GM19035 (cell line): ENCODE measurements around the gene C11orf58.

Source experiments
- ATAC-seq: cut with Tn5 transposase; IDR thresholded peaks from one replicate; pipeline ENCODE4 v1.9.1; 2021; ENCODE audit not compliant: unreplicated experiment

The C11orf58 gene

DNA sequence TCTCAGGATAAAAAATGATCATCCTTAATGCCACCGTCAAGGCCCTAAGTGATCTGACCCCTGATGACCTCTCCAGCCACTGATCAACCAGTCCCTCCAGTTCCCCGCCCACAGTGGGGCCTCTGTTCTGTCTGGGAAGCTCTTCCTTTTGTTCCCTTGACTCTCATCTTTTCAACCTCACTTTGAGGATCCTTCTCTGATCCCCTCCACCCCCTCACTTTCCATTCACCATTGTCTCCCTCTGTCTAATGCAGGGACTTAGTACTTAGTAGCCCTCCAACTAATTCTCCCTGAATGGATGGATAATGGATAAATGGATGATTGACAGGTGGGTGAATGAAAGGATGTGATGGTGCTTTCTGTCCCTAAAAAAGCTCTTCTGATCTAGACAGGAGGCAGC is 45.6 kb downstream of the C11orf58 start:
- no peak for ATAC-seq

DNA sequence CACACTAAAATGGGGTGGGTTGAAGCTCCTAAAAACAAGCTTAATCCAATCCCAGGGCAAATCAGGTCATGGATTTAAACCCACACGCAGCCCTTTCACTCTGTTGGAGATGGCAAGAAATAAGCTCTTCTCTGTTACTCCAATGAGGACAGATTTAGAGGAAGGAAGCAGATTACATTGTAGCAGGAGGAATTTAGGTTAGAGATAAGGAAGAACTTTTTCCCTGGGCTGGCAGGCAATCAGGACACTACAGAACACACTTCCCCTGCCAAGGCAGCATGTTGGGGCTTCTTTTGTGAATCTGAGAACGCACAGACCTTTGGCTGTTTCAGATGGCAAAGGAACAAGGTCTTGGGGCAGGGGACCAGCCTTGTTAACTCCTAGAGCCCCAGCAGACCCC is 46.2 kb downstream of the C11orf58 start:
- no peak for ATAC-seq

DNA sequence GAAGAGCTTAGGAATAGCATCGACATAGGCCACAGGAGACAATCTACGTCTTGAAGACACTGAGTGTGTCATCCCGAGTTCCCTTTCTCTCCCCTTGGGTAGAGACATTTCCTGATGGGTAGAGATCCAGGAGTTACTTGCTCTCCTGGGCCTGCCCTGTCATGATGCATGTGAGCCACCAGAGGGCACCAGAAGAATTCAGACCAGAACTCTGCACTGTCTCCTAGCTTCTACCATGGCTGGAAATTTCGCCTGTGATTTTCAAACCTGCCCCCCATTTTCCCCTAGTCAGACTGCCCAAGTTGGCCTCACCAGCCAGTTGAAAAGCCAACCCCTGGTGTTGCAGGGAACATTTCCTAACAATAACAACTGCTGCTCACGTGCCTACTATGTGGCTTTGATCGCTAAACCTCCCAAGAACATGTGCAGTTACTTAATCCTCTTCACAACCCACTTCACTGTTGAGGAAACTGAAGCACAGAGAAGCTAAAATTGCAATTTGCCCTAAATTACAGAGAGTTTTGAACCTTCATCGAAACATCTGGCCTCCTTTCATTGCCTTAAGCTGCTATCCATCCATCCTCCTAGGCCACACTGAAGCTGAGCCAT is 47.2 kb downstream of the C11orf58 start:
- ATAC-seq: peak; percentile 79

DNA sequence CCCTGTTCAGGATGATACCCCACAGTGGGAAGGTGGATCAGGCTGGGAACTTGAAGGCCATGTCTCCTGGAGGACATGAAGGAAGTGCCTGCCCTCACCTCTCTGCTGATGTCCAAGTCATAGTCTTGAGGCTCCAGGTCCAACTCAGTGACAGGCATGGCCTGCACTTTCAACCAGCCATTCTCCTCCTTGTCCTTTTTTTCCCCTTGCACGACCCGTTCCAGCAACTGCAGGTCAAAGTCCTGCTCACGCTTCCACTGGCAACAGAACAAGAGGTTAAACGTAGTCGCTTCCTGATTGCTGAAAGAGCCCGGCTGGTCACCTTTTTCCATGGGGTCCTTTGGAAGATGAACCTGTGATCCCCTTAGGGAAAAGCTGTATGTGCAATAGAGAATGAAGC is 47.7 kb downstream of the C11orf58 start:
- no peak for ATAC-seq

GRCh38 chr11:16787035-16787742 is 48.7 kb downstream of the C11orf58 start:
- no peak for ATAC-seq

GRCh38 chr11:16788141-16789062 is 50.0 kb downstream of the C11orf58 start:
- ATAC-seq: peak; percentile 71

GRCh38 chr11:16789063-16789420 is 50.6 kb downstream of the C11orf58 start:
- no peak for ATAC-seq

DNA sequence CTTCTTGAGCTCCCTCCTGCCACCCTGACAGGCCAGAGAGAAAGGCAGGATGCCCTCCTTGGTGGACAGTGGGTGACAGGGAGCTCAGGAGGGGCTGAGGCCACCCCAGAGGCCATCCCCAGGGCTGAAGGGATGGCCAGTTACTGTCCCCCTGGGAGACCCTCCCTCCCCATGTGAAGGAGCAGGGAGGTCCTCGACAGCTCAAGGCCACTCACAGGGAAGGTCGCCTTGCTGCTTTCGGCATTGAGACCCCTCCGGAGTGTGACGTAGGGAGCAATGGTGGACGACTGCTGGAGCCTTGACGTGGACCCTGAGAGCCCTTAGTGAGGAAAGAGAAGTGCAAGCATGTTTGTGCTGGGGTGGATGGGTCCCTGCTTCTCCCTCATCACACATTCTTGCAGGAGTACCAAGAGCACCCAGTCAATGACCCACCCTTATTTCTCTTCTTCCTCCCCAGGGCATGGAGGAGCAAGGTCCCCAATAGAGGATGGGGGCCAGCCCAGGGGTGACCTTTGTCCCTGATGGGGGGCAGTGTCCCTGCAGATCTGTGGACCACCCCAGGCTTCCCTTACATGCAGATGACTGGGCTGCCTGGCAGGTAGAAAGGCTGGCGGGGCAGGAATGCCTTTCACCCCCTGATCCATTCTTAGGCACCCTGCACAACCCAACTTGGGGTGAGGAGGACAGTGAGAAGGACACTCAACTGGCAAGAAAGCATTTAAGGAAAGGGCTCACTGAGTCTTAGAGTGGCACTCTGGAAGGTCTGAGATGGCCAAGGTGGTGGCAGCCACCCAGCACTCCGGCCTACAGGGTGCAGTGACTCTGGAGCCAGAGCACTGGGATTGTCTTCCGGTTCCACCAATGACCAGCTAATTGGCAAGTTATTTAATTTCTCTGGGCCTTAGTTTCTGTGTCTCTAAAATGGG is 51.4 kb downstream of the C11orf58 start:
- ATAC-seq: no peak

DNA sequence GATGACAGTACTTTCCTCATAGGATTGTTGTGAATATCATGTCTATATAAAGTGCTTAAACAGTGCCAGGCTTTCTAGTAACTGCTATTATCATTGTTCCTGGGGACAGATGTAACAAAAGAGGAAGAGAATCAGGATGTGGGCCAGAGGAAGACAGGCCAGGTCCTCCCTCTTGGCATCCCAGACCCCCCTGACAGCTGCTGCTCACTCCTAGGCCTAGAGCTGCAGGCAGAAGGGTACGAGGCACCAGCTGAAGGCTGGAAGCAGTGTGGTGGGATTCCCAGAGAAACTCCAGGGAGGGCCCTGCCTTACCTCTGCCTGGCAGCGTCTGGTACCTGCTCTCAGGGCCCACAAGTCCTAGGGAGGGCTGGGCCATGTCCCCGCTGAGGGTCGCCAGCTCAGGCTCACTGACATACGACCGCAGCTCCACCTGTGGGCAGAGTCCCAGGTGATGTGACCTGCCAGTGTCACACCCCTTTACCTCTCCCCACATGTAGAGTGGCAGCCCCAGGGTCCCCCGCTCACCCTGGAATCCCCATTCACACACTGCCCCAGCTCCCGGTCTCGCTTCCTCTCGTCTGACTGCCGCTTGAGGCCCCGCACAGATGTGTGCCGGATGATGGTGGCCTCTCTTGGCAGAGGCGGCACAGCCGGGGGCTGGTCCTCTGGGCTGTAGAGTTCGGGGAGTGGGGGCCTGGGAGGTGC is 52.2 kb downstream of the C11orf58 start:
- ATAC-seq: no peak

DNA sequence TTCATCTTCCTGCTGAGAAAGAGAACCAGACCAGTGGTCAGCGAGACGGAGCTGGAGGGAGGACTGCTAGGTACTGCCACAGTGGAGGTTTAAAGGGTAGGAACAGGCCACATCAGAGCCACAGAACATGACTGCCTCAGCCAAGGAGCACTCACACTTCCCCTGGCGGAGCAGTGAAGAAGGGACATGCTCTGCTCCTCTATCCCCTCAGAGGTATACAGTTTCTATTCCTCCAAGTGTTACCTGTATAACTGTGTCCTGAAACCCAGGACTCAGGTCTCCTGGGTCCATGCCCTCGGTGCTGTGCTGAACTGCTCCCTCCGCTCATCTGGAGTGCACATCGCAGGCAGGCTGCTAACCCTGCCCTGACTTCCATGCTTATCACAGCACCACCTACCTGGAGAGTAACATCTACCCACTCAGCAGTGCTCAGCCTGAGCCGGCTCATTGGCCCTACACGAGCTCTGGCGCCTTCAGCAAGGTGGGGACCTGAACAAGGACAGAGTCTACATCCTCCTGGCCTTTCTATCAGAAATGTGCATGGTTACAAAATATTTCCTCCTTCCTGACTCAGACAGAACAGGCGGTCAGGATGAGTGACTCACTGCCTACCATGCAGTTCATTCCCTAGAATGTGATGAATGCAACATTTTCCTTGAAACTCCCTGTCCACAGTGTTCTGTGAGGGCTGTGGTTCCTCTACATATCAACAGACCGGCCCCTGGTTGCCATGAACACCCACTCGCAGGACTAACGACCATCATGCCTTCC is 52.9 kb downstream of the C11orf58 start:
- no peak for ATAC-seq

DNA sequence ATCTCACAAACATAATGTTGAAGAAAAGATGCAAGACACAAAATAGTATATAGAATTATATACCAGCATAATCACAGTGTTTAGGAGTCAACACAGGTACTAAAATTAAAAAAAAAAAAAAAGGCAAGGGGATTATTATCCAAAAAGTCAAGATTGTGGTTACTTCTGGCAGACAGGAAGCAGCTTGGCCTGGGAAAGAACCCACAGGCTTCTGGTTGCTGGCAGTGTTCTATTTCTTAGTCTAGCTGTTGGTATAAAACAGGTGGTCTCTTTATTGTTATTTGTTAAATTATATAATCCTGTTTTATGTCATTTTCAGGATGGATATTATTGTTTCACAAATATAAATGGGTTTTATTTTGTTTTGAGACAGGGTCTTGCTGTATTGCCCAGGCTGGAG is 54.0 kb downstream of the C11orf58 start:
- ATAC-seq: no peak

GRCh38 chr11:16793009-16793408 is 54.6 kb downstream of the C11orf58 start:
- ATAC-seq: no peak

DNA sequence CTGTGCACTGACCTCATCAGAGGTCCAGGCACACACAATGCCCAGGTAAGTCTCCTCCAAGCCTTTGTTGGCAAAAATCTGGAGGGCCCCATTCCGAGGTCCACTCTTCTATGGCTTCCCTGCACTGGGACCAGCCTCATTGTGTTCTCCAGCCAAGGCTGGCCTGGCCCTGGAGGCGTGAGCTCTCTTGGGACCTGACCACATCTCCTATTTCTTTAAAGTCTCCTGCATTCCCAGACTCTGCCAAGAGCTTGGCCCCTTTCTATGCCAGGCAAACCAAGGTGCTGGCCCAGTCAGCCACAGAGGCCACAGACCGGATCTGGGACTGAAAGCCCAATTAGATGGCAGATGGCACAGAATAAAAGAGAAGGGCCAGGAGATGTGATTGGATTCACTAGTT is 55.1 kb downstream of the C11orf58 start:
- no peak for ATAC-seq

- no peak for ATAC-seq
Measured at GRCh38 chr11:16794047-16794818, 55.8 kb downstream of the C11orf58 start.

GRCh38 chr11:16795146-16795545 is 56.7 kb downstream of the C11orf58 start:
- no peak for ATAC-seq

- ATAC-seq: no peak
Measured at GRCh38 chr11:16796311-16796710, 57.9 kb downstream of the C11orf58 start.

GRCh38 chr11:16797776-16798175 is 59.3 kb downstream of the C11orf58 start:
- no peak for ATAC-seq

- no peak for ATAC-seq
Measured at GRCh38 chr11:16799221-16799620, 60.8 kb downstream of the C11orf58 start.

GRCh38 chr11:16799890-16800289 is 61.4 kb downstream of the C11orf58 start:
- no peak for ATAC-seq
